Activated B cell treated with CpG ODN at 0.5 μM for 24 hours (primary cell): ENCODE measurements around the gene STARD5. TPM values are rescaled to one million over a fixed set of nuclear protein-coding genes. Genes with fewer than 3 reads are reported as not detected.
A peak's percentile ranks its signal among the peaks of the same experiment; 100 is the strongest.

ENCODE experiments used
- ATAC-seq: fragments of 200-7000 bp; cut with Tn5 transposase; one replicate; pipeline ENCODE4 v1.10.0; 2021; ENCODE audit warnings: low read depth, mild to moderate bottlenecking, moderate library complexity
- CTCF ChIA-PET: fragments of 350-600 bp; sonication (Branson Sonifier 250); formaldehyde crosslinking; loops from one replicate; lab custom pipeline; 2021; ENCODE audit warnings: antibody characterized with exemption; lab: Charles Lee
- POLR2A ChIA-PET: fragments of 350-600 bp; sonication (Branson Sonifier 250); formaldehyde crosslinking; loops from one replicate; lab custom pipeline; 2021; ENCODE audit warnings: antibody characterized with exemption; lab: Charles Lee
- DNase-seq: peaks from one replicate; pipeline ENCODE4 v3.0.0; 2022
- H3K27ac Mint-ChIP-seq: one replicate; pipeline ENCODE4 v1.8.0; 2020; ENCODE audit warnings: mixed read lengths
- H3K27me3 Mint-ChIP-seq: one replicate; pipeline ENCODE4 v1.8.0; 2021; ENCODE audit warnings: mixed read lengths
- H3K36me3 Mint-ChIP-seq: one replicate; pipeline ENCODE4 v1.8.0; 2021; ENCODE audit warnings: low read depth, mixed read lengths
- H3K4me1 Mint-ChIP-seq: one replicate; pipeline ENCODE4 v1.8.0; 2021; ENCODE audit warnings: mixed read lengths
- H3K4me3 Mint-ChIP-seq: one replicate; pipeline ENCODE4 v1.8.0; 2020; ENCODE audit warnings: mild to moderate bottlenecking, mixed read lengths
- H3K9me3 Mint-ChIP-seq: one replicate; pipeline ENCODE4 v1.8.0; 2020; ENCODE audit warnings: mixed read lengths
- CTCF ChIP-seq: fragments of 200-600 bp; IDR thresholded peaks from one replicate; pipeline ENCODE4 v1.8.0; 2022; ENCODE audit warnings: antibody characterized with exemption, mild to moderate bottlenecking
- intact Hi-C: fragments of 100-400 bp; cut with micrococcal nuclease; formaldehyde crosslinking; loops from one replicate; pipeline ENCODE4 v1.15.1; 2024
- total RNA-seq: library from RNA; stranded (reverse); gene quantifications from 2 replicates; pipeline ENCODE4 v1.2.3, GENCODE V29; 2022

The STARD5 gene
- total RNA-seq, 1 donor from 2014 or later, result 14.3 TPM

DNA sequence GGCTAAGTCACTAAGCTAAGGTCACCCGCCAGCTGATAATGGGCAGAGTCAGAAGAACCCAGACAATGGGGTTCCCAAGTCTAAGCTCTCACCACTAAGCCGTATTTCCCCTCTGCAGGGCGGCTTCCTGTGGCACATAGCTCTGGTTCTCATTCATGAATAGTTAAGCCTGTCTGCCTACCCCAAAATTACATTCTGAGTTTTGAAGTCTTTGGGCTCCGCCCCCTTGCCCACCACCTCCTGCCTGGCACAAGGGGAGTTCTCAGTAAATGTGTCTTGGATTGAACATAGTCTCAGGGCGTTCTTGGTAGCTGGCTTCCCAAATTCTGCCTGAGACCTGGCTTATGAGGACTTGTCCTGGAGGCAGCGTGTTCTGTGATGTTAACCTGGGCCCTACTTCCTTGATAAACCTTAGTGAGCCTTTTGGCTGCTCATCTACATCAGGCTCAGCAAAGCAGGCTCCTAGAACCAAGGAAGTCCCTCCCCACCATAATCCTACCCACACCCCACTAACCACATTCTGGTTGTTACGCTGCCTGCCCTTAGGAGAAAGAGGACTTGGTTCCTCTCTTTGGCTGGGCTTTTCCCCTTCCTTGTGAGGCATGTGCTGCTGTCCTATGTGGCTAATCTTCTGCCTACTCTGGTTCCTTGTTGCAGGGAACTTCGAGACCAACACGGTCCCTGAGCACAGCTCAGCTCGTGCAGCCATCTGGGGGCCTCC lies 54.9 kb downstream of the STARD5 start:
- TF ChIP-seq CTCF, result no peak
- Mint-ChIP-seq H3K9me3 (no peaks in the 10 kb centered on the region), H3K4me3 (no peak overlapping the region), H3K27ac (no peak overlapping the region), H3K36me3 (no peaks in the 10 kb centered on the region), H3K27me3 (no peaks in the 10 kb centered on the region), H3K4me1 (peaks cover 19% of the 10 kb centered on the region)
- no peak for DNase-seq
- intact Hi-C loops, result loop anchor here (5.0 to 10.0 kb wide), 2 partner anchors 492 to 574 kb away; partner anchors contain the start of genes ABHD17C and CEMIP
- no peak for ATAC-seq
- ChIA-PET POLR2A (interaction anchor here (0.5 kb wide), 1 partner anchor 102 kb away, joined by 3 read pairs; no protein-coding TSS in a partner anchor), CTCF (interaction anchor here (0.7 to 6.6 kb wide), 9 partner anchors 14 to 163 kb away, joined by 3 to 319 read pairs (median 4); no protein-coding TSS in a partner anchor)

- intact Hi-C loops, result loop anchor here (5.0 to 10.0 kb wide), 2 partner anchors 491 to 574 kb away; partner anchors contain the start of genes ABHD17C and CEMIP
- Mint-ChIP-seq H3K27me3 (no peaks in the 10 kb centered on the region), H3K4me1 (peaks cover 19% of the 10 kb centered on the region), H3K9me3 (no peaks in the 10 kb centered on the region), H3K4me3 (no peak overlapping the region), H3K36me3 (no peaks in the 10 kb centered on the region), H3K27ac (no peak overlapping the region)
- DNase-seq (no peak), ATAC-seq (no peak)
- no peak for TF ChIP-seq CTCF
- CTCF ChIA-PET, result interaction anchor here (1.0 to 6.6 kb wide), 6 partner anchors 70 to 162 kb away, joined by 3 to 319 read pairs (median 16); no protein-coding TSS in a partner anchor
- POLR2A ChIA-PET, result interaction anchor here (0.9 kb wide), 1 partner anchor 267 kb away, joined by 3 read pairs; no protein-coding TSS in a partner anchor
These were observed 55.6 kb downstream of the STARD5 start for GRCh38 chr15:81268340-81268739.

GRCh38 chr15:81265944-81266775 lies 57.8 kb downstream of the STARD5 start:
- intact Hi-C loops, result loop anchor here (1.0 to 10.0 kb wide), 9 partner anchors 111 to 810 kb away; partner anchors contain the start of genes ABHD17C and CEMIP
- TF ChIP-seq CTCF, result no peak
- H3K27me3 Mint-ChIP-seq, result no peaks in the 10 kb centered on the region
- H3K27ac Mint-ChIP-seq, result no peak overlapping the region
- no peaks in the 10 kb centered on the region for H3K36me3 Mint-ChIP-seq
- H3K9me3 Mint-ChIP-seq, result no peaks in the 10 kb centered on the region
- H3K4me1 Mint-ChIP-seq, result peaks cover 19% of the 10 kb centered on the region
- ChIA-PET POLR2A (interaction anchor here (0.6 to 2.7 kb wide), 12 partner anchors 9 to 289 kb away, joined by 3 to 20 read pairs (median 4); partner anchors contain the start of genes STARD5 and TLNRD1), CTCF (interaction anchor here (0.6 to 6.6 kb wide), 98 partner anchors 9 to 812 kb away, joined by 3 to 319 read pairs (median 5); partner anchors contain the start of gene STARD5)
- DNase-seq (peak; percentile 64), ATAC-seq (peak; percentile 92)
- H3K4me3 Mint-ChIP-seq, result peak overlapping the region; percentile 69

DNA sequence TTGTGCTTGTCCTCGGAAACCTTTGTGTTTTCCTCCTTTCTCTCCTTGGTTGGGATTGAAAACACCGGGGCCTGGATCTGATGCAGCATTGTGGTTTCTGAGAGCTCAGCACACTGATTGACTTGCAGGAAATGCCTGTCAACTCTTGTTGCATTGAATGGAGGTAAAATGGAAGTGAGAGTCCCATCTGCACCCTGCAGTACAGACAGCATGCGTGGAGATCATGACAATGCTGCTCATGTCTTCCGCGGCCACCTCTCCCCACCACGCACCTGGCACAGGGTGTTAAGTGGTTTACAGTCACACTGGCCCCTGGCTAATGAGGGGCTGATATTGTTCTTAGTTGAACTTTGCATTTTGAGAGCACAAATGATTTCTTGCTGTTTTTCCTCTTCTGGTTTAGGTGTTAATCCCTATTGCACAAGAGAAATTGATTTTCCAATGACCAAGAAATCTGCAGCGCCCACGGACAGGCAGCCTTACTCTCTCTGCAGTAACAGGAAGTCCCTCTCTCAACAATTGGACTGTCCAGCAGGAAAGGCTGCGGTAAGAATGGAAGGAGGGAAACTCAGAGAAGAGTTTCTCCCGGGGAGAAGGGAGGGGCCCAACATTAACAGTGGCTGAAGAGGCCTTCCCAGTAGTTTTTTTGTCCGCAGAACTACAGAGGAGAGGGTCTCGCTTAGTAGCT lies 58.5 kb downstream of the STARD5 start:
- ATAC-seq, result peak; percentile 34
- H3K27me3 Mint-ChIP-seq, result no peaks in the 10 kb centered on the region
- H3K4me1 Mint-ChIP-seq, result peaks cover 19% of the 10 kb centered on the region

More for the DNA sequence above, 58.5 kb downstream of the STARD5 start:
- intact Hi-C loops, result loop anchor here (5.0 to 10.0 kb wide), 2 partner anchors 488 to 571 kb away; partner anchors contain the start of genes ABHD17C and CEMIP
- TF ChIP-seq CTCF, result no peak
- Mint-ChIP-seq H3K36me3 (no peaks in the 10 kb centered on the region), H3K4me3 (peak overlapping the region; percentile 69), H3K27ac (no peak overlapping the region), H3K9me3 (no peaks in the 10 kb centered on the region)
- POLR2A ChIA-PET, result interaction anchor here (0.8 to 2.7 kb wide), 10 partner anchors 10 to 288 kb away, joined by 3 to 20 read pairs (median 4); partner anchors contain the start of genes STARD5 and TLNRD1
- CTCF ChIA-PET, result interaction anchor here (0.7 to 6.6 kb wide), 78 partner anchors 9 to 811 kb away, joined by 3 to 319 read pairs (median 5); partner anchors contain the start of gene STARD5
- DNase-seq, result no peak
